ENCODE data around the gene MGAT5B.

MGAT5B gene

DNA sequence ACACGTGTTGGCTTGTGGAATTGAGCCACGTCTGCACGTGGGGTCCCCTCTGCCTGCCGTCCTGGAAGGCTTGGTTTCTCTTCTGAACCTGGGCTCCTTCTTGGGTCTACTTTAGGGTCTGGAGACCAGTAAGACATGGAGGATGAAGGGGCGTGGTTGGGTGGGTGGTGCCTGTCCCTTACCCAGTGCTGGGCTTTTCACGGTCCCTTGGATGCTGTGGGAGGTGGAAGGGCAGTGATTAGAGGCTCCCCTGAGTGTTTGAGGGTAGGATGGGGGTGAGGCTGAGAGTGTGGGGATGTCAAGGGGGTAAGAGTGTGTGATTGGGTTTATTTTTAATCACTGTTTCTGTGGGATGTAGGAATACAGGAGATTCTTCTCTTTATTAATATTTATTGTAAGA lies 38.3 kb downstream of the MGAT5B start:
- no peak for DNase-seq

DNA sequence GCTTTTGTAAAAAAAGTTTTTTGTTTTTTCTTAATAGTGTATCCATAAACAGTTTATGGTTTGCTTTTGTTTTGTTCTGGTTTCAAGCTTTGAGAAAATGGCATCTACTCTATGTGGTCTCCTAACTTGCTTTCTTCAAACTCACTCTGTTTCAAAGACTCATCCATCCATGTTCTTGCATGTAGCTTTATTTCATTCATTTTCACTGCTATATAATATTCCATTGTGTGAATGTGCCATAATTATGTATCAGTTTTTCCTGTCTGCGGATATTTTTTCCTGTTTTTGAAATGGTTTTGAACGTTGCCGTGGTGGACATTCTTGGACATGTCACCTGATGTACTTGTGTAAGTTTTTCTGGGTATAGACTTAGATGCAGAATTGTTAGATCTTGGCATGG lies 39.1 kb downstream of the MGAT5B start:
- DNase-seq = no peak

DNA sequence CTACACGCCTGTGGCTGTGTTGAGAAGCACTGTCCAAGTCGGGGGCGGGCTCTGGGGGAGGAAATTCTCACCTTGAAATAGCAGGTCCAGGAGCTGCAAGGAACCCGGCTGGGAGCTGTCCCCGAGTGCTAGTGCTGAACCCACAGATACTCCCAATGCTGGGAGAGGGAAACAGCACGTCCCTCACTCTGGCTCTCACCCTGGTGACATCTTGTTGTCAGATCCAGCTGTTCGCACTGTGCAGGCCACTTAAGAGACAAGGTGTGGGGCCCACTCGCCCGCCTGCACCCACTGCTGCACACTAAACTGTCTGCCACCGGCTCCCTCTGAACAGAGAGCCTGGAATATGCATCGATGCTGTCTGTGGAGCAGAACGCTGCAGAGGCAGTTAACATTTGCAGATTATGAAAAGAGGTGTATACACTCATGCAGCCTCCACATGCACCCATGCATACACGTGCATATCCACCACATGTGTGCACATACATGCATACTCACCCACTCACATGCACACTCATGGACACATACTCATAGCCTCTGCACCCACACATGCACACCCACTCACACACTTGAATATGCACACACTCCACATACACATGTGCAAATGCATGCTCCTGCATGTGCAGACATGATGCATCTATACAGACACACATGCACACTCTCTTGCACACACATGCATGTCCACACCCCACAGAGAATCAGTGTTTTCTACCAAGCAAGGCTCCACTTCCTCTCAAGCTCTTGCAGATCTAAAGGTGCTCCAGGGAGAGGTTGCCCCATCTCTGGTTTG lies 42.0 kb downstream of the MGAT5B start:
- peak; percentile 41 for DNase-seq

DNA sequence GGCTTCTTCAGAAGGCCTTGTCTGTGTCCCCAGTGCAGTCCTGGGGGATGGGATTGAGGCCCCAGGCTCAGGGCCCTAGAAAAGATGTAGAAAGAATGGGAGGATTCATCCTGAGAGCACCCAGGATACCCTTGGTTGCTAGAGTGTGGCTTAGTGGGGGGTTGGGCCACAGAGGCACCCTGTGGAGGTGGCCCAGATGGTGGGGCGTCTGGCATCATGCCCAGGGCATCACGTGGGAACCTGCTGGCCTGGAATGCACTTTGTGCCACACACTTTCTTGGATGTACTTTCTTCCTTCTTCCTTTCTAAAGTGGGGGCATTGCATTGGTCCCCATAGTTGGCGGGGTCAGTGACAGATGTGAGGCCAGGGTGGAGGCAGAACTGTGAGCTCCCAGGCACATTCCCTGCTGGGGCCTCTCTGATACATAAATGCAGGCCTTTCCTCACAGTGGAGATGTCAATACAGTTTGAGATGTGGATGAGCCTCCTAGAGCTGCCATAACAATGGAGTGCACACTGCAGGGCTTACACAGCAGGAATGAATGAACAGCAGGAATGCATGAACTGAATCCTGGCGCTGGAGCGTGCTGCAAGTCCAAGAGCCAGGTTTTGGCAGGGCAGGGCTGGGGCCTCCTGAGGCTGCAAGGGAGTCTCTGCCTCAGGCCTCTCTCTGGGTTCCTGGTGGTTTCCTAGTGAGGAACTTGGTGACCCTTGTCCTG lies 43.3 kb downstream of the MGAT5B start:
- no peak for DNase-seq

DNA sequence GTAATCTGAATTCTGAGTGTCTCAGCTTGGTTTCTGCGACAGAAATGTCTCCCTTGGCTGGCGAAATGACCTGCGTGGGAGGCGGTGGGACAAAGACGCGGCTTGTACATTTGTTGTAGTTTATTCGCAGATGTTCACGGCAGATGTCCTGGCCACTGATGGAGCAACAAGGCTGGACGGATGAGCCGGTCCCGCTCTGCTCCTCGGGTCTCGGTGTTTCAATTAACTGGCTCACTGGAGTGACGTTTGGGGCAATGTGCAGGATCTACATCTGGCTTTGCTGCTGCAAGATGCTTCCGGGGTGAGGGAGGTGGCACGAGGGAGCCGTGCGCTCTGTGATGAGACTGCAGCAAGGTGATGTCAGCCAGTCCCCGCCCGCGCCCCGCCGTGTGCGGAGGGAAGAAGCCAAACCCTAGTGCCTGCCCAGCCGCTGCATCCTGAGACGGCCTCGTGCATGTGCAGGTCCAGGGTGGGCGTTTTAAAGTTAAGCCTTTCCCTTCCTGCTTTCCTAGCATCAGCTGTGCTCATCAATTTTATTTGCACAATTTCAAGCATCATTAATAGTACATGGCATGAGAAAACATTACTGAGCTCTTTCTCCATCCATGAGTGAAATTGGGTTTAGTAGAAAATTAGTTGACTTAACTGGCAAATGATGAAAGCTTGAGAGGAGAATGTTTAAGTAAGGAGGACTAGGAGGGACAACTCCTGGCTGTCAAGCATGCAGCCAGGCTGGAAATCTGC lies 44.4 kb downstream of the MGAT5B start:
- DNase-seq = peak; percentile 31

DNA sequence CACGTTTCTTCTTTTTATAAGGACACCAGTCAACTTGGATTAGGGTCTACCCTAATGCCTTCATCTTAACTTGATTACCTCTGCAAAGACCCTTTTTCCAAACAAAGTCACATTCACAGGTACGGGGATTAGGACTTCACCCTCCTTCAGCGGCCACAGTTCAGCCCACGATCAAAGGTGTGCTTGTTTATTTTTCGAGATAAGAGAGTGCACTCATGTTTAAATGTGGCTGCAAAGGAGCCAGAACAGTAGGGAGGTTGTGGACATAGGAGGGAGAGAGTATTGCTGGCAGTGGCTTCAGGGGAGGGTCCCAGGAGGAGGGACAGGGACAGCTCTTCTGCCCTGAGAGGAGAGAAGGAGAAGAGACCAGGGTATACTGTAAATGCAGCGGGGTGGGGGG lies 46.7 kb downstream of the MGAT5B start:
- DNase-seq = no peak

DNA sequence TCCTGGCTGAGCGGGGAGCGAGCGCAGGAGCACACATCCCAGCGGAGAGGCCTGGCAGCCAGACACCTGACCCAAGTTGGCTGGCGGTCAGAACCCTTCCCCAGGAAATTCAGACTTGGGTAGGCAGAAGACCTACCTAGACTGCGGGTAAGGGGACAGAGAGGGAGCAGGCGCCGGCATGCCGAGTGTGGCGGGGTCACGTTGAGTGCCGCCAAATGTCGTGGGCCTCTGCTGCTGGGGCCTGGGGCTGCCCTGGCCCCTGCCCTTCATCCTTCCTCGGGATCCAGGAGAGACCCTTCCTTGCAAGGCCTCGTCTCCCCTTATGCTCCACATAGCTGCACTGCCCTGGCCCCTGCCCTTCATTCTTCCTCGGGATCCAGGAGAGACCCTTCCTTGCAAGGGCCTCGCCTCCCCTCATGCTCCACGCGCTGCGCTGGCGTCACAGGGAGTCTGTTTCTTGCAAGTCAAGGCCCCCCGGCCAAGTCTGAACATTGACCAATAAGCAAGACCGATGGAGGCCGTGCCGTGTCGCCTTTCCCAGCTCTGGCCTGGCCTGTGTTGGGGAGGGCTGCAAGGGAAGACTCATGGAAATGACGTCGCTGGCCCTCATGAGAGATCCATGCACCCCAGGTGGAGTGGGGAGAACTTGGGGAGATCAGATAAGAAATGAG lies 47.8 kb downstream of the MGAT5B start:
- no peak for DNase-seq

DNA sequence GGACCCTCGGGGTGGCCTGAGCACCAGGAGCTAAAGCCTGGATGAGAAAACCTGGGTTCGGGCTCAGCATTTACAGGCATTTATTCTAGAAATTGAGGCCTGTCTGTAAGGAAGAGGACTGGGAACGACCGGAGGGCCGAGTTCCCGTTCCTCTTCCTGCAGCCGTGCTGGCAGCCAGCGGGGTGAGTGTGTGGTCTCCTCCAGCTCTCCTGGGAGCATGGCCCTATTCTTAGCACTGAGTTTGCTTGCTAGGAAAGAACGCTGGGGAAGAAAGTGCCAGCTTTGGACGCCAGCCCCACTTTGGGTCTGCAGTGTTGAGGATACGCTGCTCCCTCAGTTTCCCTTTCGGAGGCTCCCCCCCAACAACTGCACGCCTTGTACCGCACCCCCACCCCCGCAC lies 49.6 kb downstream of the MGAT5B start:
- DNase-seq = no peak

DNA sequence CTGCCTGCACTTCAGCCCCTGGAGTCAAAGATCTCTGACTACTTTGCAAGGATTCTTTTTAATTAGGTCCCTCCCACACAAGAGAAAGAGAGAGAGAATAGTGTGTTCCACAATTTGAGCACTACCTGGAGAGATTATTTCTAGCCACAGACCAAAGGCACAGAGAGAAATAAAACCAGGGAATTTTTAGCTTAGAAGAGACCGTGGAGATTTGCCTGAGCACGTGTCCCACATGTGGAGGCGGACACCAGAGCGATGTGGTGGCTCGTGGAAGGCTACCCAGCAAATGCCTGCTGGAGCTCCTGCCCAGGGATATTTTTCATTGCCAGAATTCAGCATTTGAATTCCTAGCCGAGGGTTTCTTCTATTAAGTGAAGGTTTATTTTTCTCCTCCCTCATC lies 50.6 kb downstream of the MGAT5B start:
- no peak for DNase-seq

DNA sequence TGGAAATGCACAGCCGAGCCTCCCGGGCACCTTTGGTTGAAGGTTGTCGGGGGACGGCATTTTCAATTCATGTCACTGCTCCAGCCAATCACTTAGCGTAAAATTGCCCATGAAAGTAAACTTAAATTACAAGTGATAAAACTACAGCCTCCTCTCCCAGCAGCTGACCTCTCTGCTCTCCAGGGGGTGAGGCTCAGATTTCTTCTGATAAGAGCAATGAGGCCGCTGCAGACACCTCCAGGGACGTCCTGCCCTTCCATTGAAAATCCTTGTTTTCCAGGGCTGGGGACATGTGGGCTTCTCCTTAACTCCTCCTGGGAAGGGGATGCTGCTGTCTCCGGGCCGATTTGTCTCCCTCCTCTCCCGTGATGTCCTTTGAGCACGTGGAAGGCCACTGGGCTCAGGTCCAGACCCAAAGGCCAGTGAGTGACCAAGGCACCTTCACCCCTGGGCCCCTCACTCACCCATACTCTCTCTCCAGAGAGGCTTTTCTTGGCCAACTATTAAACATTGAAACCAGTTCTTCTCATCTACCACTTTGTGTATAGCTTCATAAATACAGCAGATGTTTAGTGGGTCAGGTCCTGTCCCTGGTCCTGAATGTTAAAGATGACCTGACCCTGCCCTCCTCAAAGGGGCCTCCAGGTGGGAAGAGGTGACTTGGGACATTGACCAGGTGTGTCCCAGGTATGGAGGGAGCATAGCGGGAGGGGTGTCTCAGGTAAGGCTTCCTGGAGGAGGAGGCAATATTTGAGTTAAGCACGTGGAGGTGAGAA lies 52.3 kb downstream of the MGAT5B start:
- no peak for DNase-seq

DNA sequence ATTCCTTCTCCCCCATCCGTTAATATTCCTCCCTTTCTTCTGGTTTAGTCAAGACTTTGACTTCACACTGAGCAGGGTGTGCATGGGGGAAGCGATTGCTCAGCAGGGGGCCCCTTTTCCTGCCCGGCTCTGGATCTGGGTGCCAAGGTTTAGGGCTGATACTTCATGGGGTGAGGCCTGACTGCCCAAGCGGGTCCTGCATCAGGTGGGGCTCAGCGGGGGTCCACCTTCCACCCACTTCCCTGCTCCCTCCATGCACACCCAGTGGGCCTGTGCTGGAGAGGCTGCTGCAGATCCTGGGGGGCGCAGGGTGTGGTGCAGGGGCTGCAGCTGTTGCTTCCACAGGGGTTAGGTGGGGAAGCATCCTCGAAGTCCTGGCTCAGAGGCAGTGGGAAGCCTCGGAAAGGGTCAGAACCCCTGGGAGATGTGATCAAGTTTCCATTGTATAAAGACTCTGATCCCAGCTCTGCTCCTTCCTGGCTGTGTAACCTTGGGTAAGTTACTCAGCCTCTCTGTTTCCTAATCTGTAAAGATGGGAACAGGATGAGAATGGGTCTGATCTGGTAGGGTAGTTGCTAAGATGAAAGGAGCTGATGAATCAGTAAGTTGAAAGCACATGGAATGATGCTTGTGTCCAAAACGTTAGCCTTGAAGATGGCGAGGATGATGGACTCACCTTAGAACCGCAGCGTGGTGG lies 53.3 kb downstream of the MGAT5B start:
- no peak for DNase-seq

DNA sequence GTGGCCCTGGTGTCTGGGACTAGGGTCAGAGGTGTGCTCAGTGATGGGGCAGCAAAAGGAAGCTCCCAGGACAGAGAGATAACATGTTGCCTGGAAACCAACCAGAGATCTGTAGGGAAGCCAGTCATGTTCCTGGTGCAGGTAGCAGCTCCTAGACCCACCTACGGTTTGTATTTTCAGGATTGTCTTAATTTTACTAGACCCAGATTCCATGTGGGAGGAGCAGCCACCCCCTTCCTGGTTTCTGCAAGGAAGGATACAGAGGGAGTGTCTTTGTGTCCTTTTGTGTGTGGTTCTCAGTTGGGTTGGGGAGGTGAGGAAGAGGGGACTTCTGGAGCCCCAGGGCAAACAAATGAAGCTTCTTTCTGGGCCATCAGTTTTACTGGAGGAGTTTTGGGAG lies 53.9 kb downstream of the MGAT5B start:
- no peak for DNase-seq

DNA sequence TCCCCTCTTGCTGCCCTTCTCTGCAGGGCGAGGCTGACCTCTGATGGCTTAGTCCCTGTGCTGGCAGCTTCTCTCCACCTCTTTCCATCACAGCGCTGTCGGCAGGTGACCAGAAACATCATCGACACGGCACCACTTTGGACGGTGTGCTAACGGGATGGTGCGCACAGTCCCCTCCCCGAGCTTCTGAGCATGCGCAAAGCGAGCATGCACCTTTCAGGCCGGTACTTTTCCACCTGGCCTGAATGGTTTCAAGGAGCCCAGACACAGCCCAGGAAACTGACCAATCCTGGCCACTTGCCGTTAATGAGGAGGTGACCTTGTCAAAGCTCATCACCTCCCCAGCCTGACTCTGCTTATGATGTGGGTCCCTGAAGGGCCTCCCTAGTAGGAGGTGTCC lies 54.8 kb downstream of the MGAT5B start:
- DNase-seq = no peak

DNA sequence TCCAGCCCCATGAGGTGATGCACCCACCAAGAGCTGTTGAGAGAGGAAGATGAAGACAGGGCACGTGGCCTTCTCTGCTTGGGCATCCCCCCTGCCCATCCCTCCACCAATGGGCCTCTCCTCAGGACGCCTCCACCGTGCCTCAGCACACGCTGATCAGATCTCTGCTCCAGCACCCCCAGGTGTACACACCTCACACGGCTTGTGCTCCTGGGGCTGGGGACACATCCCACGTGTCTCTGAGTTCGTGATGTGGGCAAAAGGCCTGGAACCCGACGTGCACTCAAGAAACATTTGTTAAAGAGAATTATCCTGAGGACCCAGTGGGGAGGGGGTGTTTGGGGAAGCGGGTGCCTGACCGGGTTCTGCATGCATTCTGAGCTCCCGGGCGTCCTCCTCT lies 55.3 kb downstream of the MGAT5B start:
- DNase-seq = no peak

DNA sequence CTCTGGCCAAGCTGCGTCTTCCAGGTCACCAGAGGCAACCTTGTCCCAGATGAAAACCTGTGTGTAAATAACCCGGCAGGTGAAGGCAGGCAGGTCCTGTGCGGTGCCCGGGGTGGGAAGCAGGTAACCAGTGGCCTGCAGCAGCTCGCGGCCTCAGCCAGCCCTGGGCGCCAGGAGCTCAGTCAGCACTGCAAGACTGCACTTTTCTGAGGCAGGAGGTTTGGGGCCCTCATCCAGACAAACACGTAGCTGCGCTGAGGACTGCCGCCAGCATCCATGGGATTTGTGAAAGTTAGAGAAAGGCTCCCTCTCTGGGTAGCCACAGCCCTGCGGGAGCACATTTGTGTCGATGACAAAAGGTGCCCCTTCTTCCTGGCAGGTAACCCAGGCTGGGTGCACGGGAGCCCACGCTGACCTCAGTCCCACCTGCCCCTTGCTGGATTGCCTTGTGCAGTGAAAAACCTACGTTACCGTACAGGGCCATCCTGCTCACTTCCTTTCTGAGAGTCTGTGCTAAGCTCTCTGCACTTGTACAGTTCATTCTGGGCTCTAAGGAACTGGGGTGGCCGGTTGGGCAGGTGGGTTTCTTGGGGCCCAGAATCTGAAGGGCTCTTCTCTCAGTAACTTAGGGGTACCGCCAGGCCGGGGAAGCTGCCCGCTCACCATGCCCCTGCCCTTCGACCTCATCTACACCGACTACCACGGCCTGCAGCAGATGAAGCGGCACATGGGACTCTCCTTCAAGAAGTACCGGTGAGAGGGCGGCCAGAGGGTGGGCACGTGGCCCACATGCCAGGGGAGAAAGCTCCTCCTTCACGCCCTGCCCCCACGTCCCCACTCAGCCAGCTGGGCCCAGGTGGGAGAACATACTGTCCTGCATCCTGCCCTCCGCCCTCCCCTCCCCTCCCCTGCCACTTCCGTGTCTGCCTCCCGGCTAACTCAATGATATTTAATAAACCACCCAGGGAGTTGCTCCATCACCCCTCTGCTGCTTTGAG lies 56.4 kb downstream of the MGAT5B start:
- peak; percentile 24 for DNase-seq

DNA sequence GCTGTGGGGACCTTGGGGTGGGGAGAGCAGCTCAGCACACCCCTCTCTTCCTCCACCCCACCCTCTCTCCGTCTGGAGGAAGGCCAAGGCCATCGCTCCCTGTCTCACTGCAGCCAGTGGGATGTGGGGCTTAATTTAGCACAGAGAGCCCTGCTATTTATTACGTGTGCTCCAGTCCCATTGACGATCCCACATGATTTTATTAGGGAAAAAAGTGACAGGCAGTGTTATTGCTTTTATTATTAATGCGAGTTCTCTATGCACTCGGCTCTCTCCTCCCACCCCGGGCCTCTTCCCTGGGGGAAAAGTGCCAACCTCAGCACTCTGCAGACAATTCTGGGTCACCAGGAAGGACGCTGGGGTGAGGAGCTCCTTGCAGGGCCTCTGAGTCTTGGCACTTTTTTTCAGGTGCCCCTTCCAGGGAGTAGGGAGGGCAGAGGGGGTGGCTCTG lies 57.3 kb downstream of the MGAT5B start:
- no peak for DNase-seq

DNA sequence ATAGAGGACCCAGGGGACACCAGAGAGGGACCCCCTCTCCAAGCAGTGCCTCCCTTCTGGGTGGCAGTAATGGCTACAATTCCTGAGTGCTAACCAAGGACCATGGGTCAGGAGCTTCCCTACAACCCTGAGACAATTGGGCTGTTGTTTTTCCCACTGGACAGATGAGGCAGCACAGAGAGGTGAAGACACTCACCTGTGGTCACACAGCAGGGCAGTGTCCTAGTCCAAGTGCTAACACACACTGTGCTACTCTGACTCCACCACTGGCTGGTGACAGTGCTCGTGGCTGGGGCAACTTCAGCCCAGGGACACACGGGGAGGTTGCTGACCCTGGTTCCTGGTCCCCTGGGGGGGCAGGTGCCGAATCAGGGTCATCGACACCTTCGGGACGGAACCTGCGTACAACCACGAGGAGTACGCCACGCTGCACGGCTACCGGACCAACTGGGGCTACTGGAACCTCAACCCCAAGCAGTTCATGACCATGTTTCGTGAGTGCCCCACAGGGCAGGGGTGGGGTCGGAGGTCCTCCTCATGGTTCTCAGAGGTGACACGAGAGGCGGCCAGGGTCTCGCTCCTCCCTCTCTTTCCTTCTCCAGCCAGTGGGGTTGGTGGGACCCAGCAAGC lies 58.1 kb downstream of the MGAT5B start:
- no peak for DNase-seq

DNA sequence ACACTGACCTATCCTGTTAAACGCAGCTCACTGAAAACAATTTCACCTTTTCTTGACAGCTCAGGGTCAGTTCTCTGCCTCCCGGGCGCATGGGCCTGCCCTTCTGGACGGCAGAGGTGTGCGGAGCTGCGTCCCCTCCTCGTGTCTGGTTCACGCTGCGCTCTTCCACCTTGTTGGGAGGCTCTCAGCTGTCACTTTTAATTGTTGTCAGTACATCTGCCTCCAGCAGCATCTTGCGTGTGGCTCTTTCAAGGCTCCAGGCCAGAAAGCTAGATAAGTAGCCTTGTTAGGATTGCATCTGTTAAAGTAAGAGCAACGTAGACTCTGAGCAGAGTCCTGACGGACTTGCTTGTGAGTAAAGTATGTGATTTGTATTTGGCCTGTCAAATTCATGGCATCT lies 59.4 kb downstream of the MGAT5B start:
- no peak for DNase-seq

DNA sequence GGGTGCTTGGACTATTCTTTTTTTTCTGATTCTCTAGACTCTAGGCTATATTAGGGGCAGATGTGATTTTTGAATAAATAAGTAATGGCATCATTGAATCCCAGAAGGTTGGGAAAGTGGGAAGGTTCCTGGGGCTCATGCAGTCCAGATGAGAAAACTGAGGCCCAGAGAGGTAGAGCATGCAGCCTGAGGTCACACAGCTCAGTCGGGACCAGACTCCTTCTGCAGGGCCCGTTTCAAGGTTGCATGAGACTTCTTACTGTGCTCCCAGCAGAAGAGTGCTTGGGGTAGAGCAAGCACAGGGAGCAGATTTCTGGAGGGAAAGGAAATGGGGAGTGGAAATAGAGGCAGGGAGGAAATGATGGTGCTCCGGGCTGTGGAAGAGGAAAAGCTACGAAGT lies 59.8 kb downstream of the MGAT5B start:
- DNase-seq = no peak

DNA sequence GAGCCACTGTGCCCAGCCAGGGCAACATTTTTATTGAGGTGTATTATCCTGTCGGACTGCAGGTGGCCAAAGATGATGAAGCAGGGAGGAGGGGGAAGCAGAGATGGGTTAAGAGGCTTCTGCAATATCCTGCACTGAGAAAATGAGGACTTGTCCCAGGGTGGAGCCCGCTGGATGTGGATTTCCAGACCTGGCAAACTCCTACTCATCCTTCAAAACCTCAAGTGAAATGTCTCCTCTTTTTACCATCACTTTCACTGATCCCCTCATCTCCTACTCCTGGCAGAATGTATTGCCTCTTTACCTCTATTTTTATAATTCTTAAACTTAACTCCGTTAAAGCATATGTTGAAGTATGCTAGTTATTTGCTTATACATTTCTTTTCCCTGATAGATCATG lies 60.9 kb downstream of the MGAT5B start:
- DNase-seq = no peak
